Measurements from ENCODE around the gene CDAN1.
A peak's percentile ranks its signal among the peaks of the same experiment; 100 is the strongest.

CDAN1 gene

GRCh38 chr15:42759093-42759492, 22.2 kb upstream of the CDAN1 start:
- Histone ChIP-seq H3K9me3 (ENCODE audit: control insufficient read depth, low read length) (peaks cover 14% of the 10 kb centered on the region), H3K4me1 (ENCODE audit: control insufficient read depth, insufficient read depth, low read length) (no peaks in the 10 kb centered on the region), H3K36me3 (ENCODE audit: control insufficient read depth, insufficient read depth, low read length, severe bottlenecking) (no peaks in the 10 kb centered on the region), H3K9ac (ENCODE audit: low read length) (no peak overlapping the region), H3K27me3 (replicated peaks; ENCODE audit: control insufficient read depth, insufficient read depth, low read length) (no peaks in the 10 kb centered on the region), H3K4me3 (ENCODE audit: low read length) (no peak overlapping the region)
- no peak for DNase-seq (ENCODE audit: low read depth)

- DNase-seq (ENCODE audit: low read depth) = no peak
Observed at GRCh38 chr15:42750306-42750705, 13.4 kb upstream of the CDAN1 start.

GRCh38 chr15:42749266-42749665, 12.3 kb upstream of the CDAN1 start:
- H3K9ac ChIP-seq (ENCODE audit: low read length) = no peak overlapping the region
- DNase-seq (ENCODE audit: low read depth) = no peak
- no peaks in the 10 kb centered on the region for H3K4me1 ChIP-seq (ENCODE audit: control insufficient read depth, insufficient read depth, low read length)
- peaks cover 24% of the 10 kb centered on the region for H3K36me3 ChIP-seq (ENCODE audit: control insufficient read depth, insufficient read depth, low read length, severe bottlenecking)
- no peaks in the 10 kb centered on the region for H3K9me3 ChIP-seq (ENCODE audit: control insufficient read depth, low read length)
- no peaks in the 10 kb centered on the region for H3K27me3 ChIP-seq (replicated peaks; ENCODE audit: control insufficient read depth, insufficient read depth, low read length)
- no peak overlapping the region for H3K4me3 ChIP-seq (ENCODE audit: low read length)

More at GRCh38 chr15:42750306-42750705, 13.4 kb upstream of the CDAN1 start:
- H3K4me1 ChIP-seq (ENCODE audit: control insufficient read depth, insufficient read depth, low read length) = no peaks in the 10 kb centered on the region
- H3K36me3 ChIP-seq (ENCODE audit: control insufficient read depth, insufficient read depth, low read length, severe bottlenecking) = peaks cover 22% of the 10 kb centered on the region
- H3K9me3 ChIP-seq (ENCODE audit: control insufficient read depth, low read length) = no peaks in the 10 kb centered on the region
- H3K9ac ChIP-seq (ENCODE audit: low read length) = no peak overlapping the region
- no peaks in the 10 kb centered on the region for H3K27me3 ChIP-seq (replicated peaks; ENCODE audit: control insufficient read depth, insufficient read depth, low read length)
- H3K4me3 ChIP-seq (ENCODE audit: low read length) = no peak overlapping the region

DNA sequence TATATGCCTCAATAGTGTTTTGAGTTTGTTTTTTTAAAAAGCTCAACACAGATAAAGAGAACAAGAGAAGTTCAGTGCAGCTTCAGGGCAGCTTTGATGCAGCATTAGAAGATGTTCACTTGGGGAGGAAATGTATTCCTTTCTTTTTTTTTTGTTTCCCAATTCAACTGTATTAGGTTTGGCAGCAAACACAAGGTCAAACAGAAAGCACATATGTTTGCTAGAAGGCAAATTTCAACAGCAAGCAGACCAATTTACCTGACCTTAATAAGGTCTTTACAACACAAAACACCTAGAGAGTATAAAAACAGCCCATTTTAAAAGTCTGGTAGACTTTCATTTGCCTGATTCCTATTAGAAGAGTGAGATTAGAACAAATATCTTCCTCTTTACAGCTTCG, 7.3 kb upstream of the CDAN1 start:
- no peak for DNase-seq (ENCODE audit: low read depth)
- Histone ChIP-seq H3K36me3 (ENCODE audit: control insufficient read depth, insufficient read depth, low read length, severe bottlenecking) (peaks cover 8% of the 10 kb centered on the region), H3K4me3 (ENCODE audit: low read length) (no peak overlapping the region)

DNA sequence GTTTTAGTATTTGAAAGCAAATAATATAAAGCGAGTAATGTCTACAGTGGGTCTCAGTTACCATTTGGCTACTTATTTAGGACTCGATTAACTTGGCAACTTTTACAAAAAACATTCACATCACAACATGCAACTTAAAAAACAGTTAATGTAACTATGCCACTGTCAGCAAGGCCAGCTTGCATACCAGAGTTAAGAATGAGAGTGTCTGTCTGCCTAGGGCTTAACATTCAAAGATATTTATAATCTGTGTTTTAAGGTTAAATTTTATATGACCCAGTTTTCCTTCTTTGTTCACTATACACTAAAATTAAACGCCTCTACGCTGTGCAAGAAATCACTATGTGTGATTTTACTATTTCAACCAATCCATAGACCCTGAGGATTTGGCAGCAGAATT, 5.2 kb upstream of the CDAN1 start:
- peaks cover 8% of the 10 kb centered on the region for H3K36me3 ChIP-seq (ENCODE audit: control insufficient read depth, insufficient read depth, low read length, severe bottlenecking)
- H3K27me3 ChIP-seq (replicated peaks; ENCODE audit: control insufficient read depth, insufficient read depth, low read length) = no peaks in the 10 kb centered on the region
- H3K4me1 ChIP-seq (ENCODE audit: control insufficient read depth, insufficient read depth, low read length) = peaks cover 6% of the 10 kb centered on the region
- H3K4me3 ChIP-seq (ENCODE audit: low read length) = no peak overlapping the region
- H3K9me3 ChIP-seq (ENCODE audit: control insufficient read depth, low read length) = no peaks in the 10 kb centered on the region
- DNase-seq (ENCODE audit: low read depth) = peak; percentile 25
- no peak overlapping the region for H3K9ac ChIP-seq (ENCODE audit: low read length)

More for the DNA sequence above, 7.3 kb upstream of the CDAN1 start:
- Histone ChIP-seq H3K9me3 (ENCODE audit: control insufficient read depth, low read length) (no peaks in the 10 kb centered on the region), H3K4me1 (ENCODE audit: control insufficient read depth, insufficient read depth, low read length) (no peaks in the 10 kb centered on the region), H3K27me3 (replicated peaks; ENCODE audit: control insufficient read depth, insufficient read depth, low read length) (no peaks in the 10 kb centered on the region), H3K9ac (ENCODE audit: low read length) (no peak overlapping the region)

GRCh38 chr15:42741710-42742109, 4.8 kb upstream of the CDAN1 start:
- no peak overlapping the region for H3K9ac ChIP-seq (ENCODE audit: low read length)
- H3K4me3 ChIP-seq (ENCODE audit: low read length) = no peak overlapping the region
- H3K36me3 ChIP-seq (ENCODE audit: control insufficient read depth, insufficient read depth, low read length, severe bottlenecking) = peaks cover 8% of the 10 kb centered on the region
- H3K4me1 ChIP-seq (ENCODE audit: control insufficient read depth, insufficient read depth, low read length) = peaks cover 6% of the 10 kb centered on the region
- H3K9me3 ChIP-seq (ENCODE audit: control insufficient read depth, low read length) = no peaks in the 10 kb centered on the region
- DNase-seq (ENCODE audit: low read depth) = peak; percentile 69
- H3K27me3 ChIP-seq (replicated peaks; ENCODE audit: control insufficient read depth, insufficient read depth, low read length) = no peaks in the 10 kb centered on the region

DNA sequence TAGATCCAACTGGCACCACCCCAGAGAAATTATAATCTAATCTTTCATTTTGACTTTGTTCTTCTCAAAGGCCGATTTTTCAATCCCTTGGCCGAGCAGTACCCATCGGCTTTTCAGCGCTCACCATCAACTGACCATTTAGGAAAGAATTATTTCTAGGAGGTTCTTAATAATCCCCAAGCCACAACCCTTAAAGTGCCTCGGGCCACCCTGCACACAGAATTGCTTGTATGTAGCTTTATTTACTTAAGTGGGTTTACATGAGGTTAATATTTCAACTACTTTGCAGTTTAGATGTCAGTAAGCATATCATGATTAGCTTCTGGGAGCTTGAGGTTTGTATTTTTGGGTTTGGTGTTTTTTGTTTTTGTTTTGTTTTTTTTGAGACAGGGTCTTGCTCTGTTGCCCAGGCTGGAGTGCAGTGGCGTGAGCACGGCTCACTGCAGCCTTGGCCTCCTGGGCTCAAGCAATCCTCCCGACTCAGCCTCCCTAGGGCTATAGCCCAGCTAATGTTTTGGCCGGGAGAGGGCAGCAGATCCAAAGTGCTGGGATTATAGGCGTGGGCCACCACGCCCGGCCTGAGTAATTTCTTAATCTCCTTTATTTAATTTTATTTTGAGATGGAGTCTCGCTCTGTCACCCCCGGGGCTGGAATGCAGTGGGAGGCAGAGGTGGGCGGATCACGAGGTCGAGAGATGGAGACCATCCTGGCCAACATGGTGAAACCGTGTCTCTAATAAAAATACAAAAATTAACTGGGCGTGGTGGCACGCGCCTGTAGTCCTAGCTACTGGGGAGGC, 801 bp upstream of the CDAN1 start:
- peak overlapping the region; percentile 90 for H3K4me3 ChIP-seq (ENCODE audit: low read length)
- peaks cover 25% of the 10 kb centered on the region for H3K36me3 ChIP-seq (ENCODE audit: control insufficient read depth, insufficient read depth, low read length, severe bottlenecking)
- peak overlapping the region; percentile 93 for H3K9ac ChIP-seq (ENCODE audit: low read length)
- H3K4me1 ChIP-seq (ENCODE audit: control insufficient read depth, insufficient read depth, low read length) = peaks cover 18% of the 10 kb centered on the region
- DNase-seq (ENCODE audit: low read depth) = peak; percentile 43
- H3K9me3 ChIP-seq (ENCODE audit: control insufficient read depth, low read length) = no peaks in the 10 kb centered on the region
- no peaks in the 10 kb centered on the region for H3K27me3 ChIP-seq (replicated peaks; ENCODE audit: control insufficient read depth, insufficient read depth, low read length)

DNA sequence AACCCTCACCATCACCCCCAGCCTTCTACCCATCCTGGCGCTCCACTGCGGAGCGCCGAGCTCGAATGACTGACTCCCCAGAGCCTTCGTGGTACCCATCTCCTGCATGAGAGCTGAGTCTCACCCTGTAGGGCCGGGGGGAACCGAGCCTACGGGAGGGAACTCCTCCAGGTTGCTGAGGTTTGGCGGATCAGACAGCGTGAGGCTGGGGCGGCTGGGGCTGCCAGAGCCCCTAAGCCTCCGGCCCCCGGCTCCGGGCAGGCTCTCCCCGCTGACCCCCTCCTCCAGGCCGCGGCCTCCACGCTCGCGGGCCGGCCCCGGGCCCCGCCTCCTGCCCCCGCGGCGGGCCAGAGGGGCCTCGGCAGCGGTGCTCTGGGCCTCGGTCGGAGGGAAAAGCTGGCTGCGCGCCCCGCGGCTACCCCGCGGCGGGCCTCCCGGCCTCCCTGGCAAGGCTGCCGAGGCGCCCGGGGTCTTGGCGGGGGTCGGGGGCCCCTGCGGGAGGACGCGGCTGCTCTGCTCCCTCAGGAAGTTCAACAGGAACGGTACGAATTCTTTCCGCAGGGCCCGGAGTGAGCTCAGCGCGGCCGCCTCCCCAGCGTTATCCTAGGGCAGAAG, 643 bp downstream of the CDAN1 start:
- no peaks in the 10 kb centered on the region for H3K9me3 ChIP-seq (ENCODE audit: control insufficient read depth, low read length)
- H3K9ac ChIP-seq (ENCODE audit: low read length) = peak overlapping the region; percentile 93
- no peaks in the 10 kb centered on the region for H3K27me3 ChIP-seq (replicated peaks; ENCODE audit: control insufficient read depth, insufficient read depth, low read length)
- peak; percentile 77 for DNase-seq (ENCODE audit: low read depth)
- H3K4me3 ChIP-seq (ENCODE audit: low read length) = peak overlapping the region; percentile 90
- peaks cover 39% of the 10 kb centered on the region for H3K36me3 ChIP-seq (ENCODE audit: control insufficient read depth, insufficient read depth, low read length, severe bottlenecking)
- peaks cover 18% of the 10 kb centered on the region for H3K4me1 ChIP-seq (ENCODE audit: control insufficient read depth, insufficient read depth, low read length)

DNA sequence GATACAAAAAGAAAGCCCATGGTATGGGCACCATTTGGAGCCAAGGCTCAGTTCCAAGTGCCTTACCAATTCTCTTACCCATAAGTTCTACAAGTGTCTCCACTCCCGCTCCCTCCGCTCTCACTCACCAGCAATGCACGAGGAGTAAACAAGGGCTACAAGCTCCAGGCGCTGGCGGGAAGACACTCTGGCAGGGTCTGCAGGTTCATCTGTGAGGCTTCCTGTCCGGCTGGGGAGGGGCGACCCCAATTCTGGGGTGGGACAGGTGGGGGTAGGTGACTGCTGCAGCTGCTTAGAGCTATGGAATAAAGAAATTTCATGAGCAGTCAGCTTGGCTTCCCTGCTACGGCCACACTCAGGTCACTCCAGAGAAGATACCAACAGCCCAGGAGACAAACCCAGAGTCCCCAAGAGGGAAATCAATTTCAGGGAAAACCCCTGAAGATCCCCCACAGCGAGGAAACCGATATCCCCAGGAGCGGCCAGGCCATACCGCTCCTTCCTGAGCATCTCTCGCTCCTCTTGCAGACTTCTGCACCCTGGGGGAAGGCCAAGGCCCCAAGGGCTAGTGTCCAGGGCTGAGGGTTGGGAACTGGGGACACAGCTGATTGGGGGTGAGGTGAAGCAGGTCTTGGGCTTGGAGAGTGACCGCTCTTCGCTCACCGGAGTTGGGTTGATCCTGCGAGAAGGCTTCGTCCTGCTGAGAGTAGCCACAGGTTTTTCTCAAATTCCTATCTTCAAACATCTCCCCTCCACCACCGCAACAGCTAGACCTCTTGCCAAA, 1.4 kb downstream of the CDAN1 start:
- peaks cover 18% of the 10 kb centered on the region for H3K4me1 ChIP-seq (ENCODE audit: control insufficient read depth, insufficient read depth, low read length)
- H3K4me3 ChIP-seq (ENCODE audit: low read length) = peak overlapping the region; percentile 90
- H3K9ac ChIP-seq (ENCODE audit: low read length) = peak overlapping the region; percentile 93
- no peaks in the 10 kb centered on the region for H3K9me3 ChIP-seq (ENCODE audit: control insufficient read depth, low read length)
- no peak for DNase-seq (ENCODE audit: low read depth)
- no peaks in the 10 kb centered on the region for H3K27me3 ChIP-seq (replicated peaks; ENCODE audit: control insufficient read depth, insufficient read depth, low read length)
- peaks cover 47% of the 10 kb centered on the region for H3K36me3 ChIP-seq (ENCODE audit: control insufficient read depth, insufficient read depth, low read length, severe bottlenecking)

GRCh38 chr15:42734076-42734672, 2.8 kb downstream of the CDAN1 start:
- H3K9ac ChIP-seq (ENCODE audit: low read length) = no peak overlapping the region
- H3K9me3 ChIP-seq (ENCODE audit: control insufficient read depth, low read length) = no peaks in the 10 kb centered on the region

GRCh38 chr15:42733027-42733426, 3.9 kb downstream of the CDAN1 start:
- Histone ChIP-seq H3K27me3 (replicated peaks; ENCODE audit: control insufficient read depth, insufficient read depth, low read length) (no peaks in the 10 kb centered on the region), H3K9ac (ENCODE audit: low read length) (no peak overlapping the region), H3K4me3 (ENCODE audit: low read length) (no peak overlapping the region), H3K4me1 (ENCODE audit: control insufficient read depth, insufficient read depth, low read length) (peaks cover 18% of the 10 kb centered on the region), H3K9me3 (ENCODE audit: control insufficient read depth, low read length) (no peaks in the 10 kb centered on the region), H3K36me3 (ENCODE audit: control insufficient read depth, insufficient read depth, low read length, severe bottlenecking) (peaks cover 69% of the 10 kb centered on the region)
- no peak for DNase-seq (ENCODE audit: low read depth)

More at GRCh38 chr15:42734076-42734672, 2.8 kb downstream of the CDAN1 start:
- H3K4me1 ChIP-seq (ENCODE audit: control insufficient read depth, insufficient read depth, low read length) = peaks cover 18% of the 10 kb centered on the region
- no peak for DNase-seq (ENCODE audit: low read depth)
- H3K36me3 ChIP-seq (ENCODE audit: control insufficient read depth, insufficient read depth, low read length, severe bottlenecking) = peaks cover 58% of the 10 kb centered on the region
- H3K27me3 ChIP-seq (replicated peaks; ENCODE audit: control insufficient read depth, insufficient read depth, low read length) = no peaks in the 10 kb centered on the region
- no peak overlapping the region for H3K4me3 ChIP-seq (ENCODE audit: low read length)

All from adipocyte (in vitro differentiated cells).